GM21619 (cell line): ENCODE measurements around the gene ITK.
"Not testable (repeated sequence)": the region's sequence is repeated elsewhere in the genome, so short reads cannot be mapped to it uniquely, and the experiment has no call there.

ENCODE experiments used
- ATAC-seq: cut with Tn5 transposase; IDR thresholded peaks from one replicate; pipeline ENCODE4 v1.9.1; 2021; ENCODE audit not compliant: unreplicated experiment

ITK gene

DNA sequence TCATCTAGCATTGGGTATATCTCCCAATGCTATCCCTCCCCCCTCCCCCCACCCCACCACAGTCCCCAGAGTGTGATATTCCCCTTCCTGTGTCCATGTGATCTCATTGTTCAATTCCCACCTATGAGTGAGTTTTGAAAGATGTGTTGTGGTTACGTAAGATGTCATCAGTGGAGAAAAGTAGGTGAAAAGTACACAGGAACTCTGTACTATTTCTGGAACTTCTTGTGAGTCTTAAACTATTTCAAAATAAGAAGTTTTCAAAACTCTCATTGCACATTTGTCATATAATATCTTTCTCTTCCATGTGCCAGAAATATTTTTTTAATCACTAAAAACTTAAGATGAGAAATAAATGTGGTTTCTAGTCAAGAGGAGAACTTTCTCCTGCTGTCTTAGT is 30.0 kb downstream of the ITK start:
- ATAC-seq: not testable (repeated sequence)

DNA sequence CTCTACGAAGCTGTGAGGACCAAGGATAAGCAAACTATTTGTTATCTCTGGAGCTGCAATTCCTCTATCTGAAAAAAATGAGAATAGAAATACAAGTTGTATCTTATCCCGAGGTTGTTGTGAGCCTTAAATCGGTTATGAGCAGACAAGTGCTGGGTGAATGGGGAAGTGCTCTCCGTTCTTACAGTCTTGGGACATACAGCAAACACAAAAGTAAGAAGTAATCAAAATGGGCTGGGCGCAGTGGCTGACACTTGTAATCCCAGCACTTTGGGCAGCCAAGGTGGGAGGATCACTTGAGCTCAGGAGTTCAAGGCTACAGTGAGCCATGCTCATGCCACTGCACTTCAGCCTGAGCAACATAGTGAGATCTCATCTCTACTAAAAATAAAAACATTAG is 31.7 kb downstream of the ITK start:
- no peak for ATAC-seq

DNA sequence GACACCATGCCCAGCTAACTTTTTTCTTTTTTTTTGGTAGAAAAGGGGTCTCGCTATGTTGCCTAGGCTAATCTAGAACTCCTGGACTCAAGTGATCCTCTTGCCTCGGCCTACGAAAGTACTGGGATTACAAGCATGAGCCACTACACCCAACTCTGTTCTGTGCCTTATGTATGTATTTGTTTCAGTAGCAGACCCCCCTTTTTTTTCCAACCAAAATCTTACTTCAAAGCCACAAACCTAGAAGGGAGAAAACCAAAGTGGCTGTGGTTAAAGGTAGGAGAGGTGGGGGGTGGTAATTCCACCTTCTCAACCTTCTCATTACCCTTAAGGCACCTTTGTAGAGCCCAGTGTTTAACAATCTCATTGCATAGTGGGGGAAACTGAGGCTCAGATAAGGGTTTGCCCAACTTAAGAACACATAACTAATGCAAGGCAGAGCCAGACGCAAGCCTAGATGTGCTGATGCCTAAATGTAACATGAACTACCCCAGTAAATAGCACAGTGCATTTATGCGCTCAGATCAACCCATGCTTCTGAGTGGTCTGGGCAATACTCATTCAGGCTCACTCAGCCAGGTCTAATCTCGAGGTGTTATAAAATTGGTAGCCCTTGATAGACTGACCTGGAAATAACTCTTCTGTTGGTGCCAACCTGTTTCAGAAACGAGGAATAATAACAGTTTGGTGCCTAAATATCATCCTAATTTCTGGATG is 33.0 kb downstream of the ITK start:
- ATAC-seq: no peak

DNA sequence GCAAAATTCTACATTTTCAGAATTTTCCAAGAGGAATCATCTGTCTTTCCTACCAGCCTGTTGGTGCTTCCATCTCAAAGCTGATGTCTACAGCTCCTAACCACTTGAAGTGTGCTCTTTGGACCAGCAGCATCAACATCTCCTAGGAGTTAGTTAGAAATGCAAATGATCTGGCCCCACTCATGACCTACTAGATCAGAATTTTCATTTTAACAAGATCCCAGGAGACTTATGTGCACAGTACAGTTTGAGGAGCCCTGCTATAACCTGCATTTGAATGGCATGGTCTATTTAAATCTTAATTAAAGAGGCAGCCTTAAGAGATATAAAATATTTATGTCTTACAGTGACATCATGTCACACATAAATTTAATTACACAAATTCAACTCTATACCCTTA is 33.8 kb downstream of the ITK start:
- ATAC-seq: no peak

DNA sequence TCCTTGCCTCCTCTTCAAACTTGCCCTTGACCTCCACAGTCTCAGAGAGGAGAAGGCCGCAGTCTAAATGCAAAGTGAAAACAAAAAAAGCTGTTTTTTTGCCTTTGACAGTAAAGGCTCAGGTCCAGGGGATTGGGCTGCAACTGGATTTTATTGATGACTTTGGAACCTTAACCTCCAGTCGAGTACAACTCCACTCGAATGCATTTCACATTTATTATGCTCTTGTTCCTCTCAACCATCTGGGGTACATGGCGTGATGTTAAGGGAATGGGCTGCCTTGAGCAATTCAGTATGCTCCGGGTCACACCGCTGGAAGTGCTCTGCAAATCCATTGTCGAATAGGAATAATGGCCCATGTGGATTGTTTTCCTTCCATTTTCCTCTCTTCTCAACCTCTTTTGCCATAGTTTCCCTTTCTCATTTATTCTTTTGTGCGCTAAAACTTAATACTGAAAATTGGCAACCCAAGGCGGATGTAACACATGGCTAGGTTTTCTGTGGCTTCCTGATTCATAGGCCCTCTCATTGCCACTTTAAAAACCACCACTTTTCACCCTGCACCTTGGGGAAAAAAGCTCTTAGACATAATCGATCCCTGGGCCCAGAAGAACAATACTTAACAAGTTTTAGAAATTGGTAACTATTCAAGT is 34.3 kb downstream of the ITK start:
- peak; percentile 45 for ATAC-seq

DNA sequence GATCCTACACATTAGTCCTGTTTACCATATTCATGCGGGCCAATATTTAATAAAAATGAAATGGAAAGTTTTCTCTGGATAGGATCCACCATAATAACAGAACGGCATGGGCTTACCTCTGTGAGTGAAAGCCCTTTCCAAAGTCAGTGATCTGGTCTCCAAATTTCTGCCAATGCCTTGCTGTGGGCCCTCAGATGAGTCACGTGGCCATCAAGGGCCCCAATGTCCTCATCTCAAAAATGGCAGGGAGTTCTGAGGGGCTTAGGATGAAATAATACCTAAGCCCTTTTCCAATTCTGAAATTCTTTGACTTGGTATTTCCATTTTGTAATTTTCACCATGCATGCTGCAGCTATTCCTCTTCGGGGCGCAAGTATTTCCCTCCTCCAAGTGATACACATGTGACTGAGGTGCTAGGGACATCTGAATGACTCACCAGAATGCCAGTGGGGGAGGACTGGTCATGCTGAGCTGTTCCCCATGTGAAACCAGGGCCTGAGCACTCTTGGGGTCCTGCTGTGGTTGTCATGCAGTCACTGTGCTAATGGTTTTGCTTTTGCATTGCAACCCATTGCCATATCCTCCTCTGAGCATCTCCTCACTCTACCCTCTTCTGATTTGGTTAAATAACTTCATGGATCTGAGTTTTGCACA is 35.0 kb downstream of the ITK start:
- no peak for ATAC-seq

DNA sequence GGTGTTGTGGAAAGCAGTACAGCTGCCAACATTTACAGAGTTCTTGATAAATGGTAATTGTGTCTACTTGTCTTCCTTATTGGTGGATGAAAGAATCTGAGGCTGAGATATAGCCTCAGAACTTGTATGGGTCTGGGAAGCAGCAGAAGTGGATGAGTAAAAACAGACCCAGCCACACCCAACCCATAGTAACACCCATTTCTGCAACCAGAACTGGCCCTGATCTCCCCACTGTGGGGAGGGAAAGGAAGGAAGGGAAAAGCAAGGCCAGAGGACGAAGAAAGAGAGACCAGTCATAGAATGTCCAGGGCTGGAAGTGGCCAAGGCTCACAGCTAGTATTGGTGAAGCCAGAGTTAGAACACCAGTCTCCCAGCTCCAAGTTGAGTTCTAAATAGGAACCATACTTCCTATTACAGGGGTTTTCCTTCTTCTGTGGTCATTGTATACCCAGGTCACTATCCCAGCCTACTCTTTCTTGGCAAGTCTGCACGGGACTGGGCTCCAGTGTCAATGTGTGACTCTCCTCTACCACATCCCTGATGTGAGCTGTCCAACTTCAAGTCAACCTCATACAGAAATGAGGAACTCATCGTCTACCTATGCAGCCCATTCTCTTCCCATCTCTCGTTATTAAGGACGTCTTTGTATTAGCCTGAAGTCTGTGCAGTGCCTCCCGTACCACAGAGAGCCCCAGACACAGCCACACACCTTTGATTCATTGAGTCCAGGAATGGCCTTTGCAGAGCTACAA is 35.9 kb downstream of the ITK start:
- ATAC-seq: no peak

DNA sequence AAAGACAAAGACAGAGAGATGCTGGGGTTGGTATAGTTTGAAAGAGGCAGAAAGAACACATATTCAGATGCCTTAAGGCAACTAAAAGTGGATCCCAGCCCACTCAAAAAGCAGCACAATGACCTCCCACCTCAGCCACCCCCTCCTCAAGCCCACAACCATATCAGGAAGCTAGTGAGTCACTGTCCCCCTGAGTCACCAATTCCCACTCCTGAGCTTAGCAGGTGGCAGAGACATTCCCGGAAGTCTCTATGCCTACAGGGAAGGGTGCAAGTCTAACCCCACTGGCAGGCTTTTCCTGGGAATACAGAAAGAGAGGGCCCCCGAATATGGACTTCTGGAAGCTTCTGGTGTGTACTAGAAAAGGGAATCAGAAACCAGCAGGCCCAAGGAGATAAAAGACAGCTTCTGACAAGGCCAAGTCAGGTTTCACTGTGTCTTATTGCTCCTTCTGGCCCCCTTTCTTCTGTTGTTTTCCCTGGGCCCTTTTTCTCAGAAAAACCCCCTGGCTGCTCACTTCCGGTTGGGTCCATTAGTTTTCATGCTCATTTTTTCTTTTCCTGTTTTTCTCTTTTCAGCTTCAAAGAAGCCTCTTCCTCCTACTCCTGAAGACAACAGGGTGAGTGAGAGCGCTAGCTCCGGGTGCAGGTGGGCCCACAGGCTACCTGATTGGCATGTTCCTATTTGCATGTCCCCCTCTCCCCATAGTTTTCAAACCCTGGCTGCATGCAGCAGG is 36.8 kb downstream of the ITK start:
- no peak for ATAC-seq

DNA sequence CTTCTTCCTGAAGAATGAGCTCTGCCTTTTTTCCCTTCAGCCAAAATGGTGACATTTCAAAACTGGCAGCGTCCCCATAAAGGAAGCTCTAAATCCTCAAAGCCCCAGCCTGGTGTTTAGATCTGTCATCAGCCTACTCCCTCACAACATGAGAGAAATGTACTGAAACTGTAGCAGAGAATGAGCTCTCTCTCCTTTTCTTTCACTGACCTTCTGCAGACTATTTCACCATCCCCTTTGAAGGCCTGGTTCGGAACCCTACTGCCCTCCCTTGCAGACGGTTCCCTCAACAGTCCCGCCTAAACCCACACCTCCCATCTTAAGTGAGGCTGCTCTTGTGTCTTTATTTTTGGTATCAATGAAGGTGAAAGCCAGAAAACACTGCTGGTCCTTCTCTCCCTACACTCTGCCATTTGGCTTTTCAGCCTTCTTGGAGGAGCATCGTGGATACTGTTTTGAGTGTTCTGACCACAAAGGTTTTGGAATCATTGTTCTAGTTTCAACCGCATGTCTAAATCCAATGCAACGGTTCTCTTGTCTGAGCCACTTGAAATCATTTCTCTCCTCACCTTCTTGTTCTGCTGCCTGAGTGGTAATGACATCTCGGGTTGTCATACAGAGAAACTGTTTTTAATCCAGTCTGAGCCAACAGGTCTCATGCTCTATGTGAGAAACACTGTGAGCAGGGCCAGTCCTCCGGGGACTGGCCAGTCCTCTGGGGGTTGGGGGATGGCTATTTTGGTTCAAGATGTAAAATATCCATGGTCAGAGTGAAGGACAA is 39.0 kb downstream of the ITK start:
- peak; percentile 59 for ATAC-seq

DNA sequence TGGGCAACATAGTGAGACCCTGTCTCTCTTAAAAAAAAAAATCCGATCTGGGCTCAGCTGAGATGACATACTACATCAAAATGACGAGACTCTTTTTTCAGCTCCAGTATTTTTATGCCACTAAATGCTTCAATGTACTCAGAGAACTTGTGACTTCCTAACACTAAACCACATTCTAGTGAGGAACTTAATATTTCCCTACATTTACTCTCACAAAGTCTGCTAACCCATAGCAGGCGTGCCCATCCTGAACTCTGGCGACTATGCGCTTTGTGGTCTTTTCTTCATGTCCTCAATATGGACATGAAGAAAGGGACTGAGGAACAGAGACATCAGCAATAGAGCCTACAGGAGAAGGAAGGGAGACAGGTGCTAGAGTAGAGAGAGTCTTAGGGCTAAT is 41.3 kb downstream of the ITK start:
- no peak for ATAC-seq

DNA sequence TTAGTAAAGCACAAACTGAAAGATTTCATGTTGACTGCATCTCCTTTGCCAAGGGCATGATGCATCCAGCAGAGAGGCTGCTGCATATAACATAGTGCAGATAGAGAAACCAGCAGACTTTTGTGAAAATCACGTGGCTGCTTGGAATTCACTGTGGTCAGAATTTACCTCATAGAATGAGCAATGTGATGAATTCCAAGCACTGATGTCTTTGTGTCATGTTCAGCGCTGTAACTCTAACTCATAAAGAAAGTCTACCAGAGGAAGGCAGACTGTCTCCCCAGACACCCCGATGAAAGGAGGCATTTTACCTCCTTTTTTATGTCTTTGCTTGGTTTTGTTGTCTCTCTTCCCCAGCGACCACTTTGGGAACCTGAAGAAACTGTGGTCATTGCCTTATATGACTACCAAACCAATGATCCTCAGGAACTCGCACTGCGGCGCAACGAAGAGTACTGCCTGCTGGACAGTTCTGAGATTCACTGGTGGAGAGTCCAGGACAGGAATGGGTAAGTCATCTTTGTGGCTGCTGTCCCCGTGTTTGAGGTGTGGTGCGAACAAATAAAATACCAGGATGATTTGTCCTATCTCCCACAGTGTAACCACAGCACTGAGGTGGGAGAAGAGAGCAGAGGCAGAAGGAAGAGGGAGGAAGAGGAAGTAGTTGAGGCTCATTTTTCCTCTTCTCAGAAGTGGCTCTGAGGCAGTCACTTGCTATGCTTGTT is 42.0 kb downstream of the ITK start:
- no peak for ATAC-seq

DNA sequence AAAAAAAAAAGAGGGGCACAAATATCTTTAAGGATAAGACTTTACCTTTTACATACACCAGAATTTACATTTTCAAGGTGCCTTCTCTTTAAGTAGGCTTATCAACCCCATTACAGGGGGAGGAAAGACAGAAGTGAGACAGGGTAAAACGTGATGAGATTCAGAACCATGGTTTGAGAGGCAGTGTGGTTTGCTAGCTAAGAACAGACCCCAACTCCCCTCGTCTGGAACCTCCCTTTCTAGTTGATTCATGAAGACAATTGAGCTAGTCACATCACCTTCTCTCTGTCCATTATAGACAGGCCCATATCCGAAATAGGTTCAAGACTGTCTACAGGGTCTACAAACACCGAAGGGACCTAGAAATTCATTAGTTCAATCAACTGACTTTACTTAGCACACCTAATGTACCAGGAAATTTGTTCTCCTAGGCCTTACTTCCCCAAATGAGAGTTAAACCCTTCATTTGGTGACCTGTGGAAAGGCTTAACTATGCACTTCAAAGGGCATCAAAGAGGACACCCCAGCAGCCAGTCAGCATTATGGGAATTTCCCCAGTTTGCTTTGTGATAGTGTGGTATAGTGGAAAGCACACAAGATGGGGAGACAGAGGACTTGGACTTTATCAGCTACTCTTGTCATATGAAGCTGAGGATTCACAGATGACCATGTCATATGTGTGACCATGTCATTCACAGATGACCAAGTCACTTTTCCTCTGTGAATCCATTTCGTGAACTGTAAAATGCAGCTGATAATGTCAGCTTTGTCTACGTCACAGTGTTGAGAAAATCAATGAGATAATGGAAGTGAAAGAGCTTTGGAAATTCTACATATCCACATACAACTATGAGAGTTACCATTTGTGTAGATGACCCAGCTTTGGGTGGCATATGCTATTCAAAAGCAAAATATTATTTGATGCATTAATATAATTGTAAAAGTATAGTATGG is 45.1 kb downstream of the ITK start:
- no peak for ATAC-seq

DNA sequence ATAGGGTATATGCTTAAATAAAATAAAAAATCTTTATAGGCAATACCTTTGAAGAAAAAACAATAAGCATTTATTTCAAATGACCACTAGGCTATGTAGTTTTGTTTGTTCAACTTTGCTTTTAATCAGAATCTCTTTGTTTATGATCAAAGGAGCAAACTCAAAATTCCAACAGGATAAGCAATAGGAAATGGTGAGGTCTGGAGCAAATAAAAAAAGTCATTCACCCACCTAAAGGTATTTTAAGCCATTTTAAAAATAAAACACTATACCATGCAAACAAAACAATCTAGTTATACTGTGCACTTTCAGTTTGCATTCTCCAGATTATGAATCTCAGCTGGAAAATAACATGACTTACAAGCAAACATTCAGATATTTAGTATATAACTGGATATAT is 50.0 kb downstream of the ITK start:
- no peak for ATAC-seq

DNA sequence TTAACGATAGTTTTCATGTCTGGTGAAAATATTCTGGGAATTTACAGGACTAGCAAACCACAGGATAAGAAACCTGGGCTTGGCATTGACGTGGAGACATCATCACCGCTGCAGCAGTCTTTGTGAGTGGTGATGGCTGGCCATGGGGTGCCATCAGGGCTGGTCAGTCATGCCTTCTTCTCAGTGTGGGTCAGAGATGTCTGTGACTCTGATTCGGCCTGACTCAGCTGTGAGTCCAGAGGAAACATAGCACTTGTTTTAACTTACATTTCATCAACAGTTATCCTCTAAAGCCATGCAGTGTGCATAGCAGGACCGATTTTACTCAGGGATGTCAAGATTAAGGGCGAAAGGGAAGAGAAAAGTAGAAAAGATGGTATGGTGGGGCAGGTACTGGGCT is 52.1 kb downstream of the ITK start:
- ATAC-seq: no peak

DNA sequence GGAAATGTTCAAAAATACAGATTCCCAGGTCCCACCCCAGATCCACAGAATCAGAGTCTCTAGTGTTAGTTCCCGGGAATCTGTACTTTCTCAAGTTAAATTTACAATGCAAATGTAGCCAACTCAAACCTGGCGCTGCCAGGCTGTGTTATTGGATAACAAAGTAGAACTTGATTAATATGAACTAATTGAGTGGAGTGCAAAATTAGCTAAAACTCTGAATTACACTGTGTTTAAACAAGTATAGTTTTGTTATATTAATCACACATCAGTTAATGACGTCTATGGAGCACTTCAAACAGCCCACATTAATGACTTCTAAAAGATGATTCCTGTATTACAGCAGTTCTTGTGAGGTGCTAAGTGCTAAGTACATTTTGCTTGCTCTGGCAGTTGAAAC is 52.9 kb downstream of the ITK start:
- no peak for ATAC-seq

DNA sequence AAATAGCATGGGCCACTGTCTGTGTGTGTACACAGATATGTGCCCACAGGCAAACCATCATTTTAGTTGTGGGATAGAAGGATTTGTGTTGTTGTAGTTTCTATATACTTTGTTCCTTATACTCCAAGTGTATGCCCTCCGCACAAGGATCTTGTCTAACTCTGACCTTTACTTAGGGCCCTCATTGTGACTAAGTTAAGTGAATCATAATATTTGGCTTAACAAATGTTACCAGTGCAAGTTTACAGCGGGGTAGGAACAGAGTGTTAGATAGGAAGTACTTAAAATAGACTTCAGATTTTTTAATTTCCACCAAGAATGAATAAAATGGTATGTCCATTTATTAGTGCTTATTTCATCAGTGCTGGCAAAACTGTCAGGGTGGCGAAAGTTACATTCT is 55.8 kb downstream of the ITK start:
- no peak for ATAC-seq

DNA sequence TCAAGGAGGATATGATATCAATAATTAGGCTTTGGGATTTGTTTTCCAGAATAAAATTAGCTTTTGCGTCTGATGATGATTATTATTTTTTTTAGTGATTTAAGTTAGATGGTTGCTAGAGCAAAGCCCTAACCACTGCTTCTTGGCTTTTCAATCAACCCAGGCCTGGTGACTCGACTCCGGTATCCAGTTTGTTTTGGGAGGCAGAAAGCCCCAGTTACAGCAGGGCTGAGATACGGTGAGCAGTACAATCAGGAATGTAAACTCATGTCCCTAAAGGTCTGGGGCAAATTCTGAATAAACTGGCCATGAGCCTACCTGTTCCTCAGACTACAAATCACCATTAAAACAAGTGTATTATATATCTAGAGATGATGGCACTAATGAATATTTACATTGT is 60.8 kb downstream of the ITK start:
- no peak for ATAC-seq

DNA sequence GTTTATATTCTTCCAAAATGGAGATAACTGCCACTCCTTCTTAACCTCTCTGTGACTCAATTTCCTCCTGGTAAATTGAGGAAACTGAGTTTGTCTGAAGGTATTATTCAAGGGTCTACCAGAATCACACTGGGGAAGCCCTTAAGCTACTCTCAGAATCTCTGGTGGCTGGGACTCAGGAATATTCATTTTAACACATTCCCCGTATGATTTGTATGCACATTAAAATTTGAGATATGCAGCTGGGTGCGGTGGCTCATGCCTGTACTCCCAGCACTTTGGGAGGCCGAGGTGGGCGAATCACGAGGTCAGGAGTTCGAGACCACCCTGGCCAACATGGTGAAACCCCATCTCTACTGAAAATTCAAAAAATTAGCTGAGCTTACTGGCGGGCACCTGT is 64.1 kb downstream of the ITK start:
- ATAC-seq: not testable (repeated sequence)

DNA sequence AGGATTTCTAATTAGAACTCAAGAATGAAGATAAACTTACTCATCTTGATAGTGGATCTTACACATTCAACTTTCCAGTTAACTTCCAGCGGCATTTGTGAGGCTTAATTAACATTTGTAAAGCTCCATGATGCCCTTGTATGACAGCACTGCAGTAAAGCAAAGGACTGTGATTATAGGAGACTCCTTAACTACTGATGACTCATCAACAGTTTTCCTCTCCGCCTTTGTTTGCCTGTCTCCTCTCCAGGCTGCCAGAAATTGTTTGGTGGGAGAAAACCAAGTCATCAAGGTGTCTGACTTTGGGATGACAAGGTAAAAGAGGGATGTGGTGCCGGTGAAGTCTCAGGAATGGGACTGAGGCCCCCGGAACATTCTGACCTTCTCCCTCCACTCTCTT is 64.8 kb downstream of the ITK start:
- ATAC-seq: no peak
